PC-3 (cell line): ENCODE data around the gene BCHE.

ENCODE experiments used
- EZH2phosphoT487 ChIP-seq: fragments of 300-600 bp; sonication (generic); IDR thresholded peaks from 2 replicates; pipeline ENCODE4 v1.6.1; 2018; ENCODE audit warnings: mild to moderate bottlenecking, antibody characterized with exemption, low read length, borderline replicate concordance
- TF ChIP-seq, protein P1 (sequence below): fragments of 300-600 bp; sonication (generic); conservative IDR thresholded peaks from 2 replicates; pipeline ENCODE4 v1.5.1; 2017; ENCODE audit warnings: antibody characterized with exemption, low read depth, mild to moderate bottlenecking, low read length

DNA sequence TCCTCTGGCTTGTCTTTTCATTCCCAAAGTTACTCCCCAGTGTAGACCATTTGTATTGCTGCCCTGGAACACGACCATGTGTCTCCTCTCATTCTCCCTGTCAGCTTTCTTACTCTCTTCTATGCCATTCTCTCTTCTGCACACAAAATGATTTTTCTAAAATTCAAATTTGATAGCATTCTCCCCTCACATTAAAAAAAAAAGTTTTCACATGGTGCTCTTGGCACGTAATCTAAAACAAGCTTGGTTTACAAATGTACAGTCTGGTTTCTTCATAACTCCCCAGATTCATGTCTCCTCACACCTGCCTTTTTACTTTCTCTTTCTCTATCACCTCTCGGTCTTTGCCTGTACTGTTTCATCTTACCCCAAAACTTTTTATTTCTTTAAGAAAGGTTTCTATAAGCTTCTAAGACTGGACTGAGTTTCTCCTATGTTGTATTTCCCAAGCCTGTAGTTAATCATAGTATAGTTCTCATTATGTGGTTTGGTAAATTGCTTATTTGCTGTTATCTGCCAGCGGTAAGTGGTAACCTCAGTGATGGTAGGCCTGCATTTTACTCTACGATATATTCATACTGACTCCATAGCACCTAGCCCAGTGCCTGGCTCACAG is 31.2 kb downstream of the BCHE start:
- TF ChIP-seq, protein P1, sequence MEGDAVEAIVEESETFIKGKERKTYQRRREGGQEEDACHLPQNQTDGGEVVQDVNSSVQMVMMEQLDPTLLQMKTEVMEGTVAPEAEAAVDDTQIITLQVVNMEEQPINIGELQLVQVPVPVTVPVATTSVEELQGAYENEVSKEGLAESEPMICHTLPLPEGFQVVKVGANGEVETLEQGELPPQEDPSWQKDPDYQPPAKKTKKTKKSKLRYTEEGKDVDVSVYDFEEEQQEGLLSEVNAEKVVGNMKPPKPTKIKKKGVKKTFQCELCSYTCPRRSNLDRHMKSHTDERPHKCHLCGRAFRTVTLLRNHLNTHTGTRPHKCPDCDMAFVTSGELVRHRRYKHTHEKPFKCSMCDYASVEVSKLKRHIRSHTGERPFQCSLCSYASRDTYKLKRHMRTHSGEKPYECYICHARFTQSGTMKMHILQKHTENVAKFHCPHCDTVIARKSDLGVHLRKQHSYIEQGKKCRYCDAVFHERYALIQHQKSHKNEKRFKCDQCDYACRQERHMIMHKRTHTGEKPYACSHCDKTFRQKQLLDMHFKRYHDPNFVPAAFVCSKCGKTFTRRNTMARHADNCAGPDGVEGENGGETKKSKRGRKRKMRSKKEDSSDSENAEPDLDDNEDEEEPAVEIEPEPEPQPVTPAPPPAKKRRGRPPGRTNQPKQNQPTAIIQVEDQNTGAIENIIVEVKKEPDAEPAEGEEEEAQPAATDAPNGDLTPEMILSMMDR: no peak
- TF ChIP-seq EZH2phosphoT487: no peak
